LoVo (cell line): Measurements from ENCODE around the gene RRBP1.

Experiments
- DNase-seq: peaks from one replicate; pipeline ENCODE4 v3.0.0-alpha.2; 2016; ENCODE audit warnings: low spot score

The RRBP1 gene

DNA sequence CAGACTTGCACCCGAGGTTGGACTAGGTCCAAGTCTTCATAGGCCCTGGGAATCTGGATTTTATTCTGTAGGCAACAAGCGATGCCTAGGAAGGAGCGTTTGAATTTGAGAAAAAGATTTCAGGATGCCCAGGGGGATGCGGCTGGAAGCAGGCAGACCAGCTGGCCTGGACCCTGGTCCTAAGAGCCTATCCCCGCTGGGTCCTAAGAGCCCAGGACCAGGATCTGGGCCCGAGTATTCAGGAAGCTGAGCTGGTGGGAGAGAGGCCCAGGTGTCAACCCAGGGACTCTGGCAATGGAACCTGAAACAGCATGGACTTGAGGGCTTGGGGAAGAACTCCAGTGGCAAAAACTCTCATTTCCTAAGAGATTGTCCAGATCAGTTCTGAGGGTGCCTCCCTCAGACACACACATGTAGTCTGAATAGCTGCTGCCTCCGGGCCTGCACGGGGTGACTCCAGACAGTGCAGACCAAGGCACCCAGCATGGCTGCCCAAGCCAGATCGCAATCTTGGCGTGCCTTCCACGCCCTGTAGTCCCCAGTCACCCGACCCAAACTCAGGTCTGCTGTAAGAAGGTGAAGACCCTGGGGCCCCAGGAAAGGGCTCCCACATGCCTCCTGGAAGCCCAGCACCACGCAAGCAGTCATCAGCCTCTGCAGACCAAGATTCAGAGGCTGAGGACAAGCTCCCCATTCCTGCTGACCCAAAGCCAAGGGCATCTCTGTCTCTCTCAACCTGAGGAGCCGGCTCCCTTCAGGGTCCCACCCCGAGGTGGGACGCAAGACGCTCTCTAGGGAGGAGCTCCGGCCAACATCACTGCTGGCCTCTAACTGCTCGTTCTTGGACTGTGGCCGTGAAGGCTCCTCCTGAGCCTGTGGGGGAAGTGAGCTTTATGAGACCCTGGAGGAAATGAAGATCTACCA lies 34.4 kb downstream of the RRBP1 start:
- no peak for DNase-seq

DNA sequence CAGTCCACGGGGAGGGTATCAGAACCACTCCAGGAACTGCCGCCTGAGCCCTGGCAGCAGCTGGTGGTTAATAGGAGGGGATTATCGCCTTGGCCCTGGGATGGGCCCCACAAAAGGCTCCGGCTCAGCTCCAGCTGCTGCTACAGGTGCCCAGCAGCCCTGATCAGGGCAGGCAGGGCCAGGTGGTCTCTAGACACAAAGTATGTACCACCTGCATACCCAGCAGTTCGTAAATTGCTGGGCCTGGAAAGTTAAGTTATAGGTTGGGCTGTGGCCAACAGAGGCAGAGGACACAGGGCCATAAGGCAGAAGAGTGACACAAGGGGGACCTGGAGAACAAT lies 35.1 kb downstream of the RRBP1 start:
- DNase-seq, result no peak

DNA sequence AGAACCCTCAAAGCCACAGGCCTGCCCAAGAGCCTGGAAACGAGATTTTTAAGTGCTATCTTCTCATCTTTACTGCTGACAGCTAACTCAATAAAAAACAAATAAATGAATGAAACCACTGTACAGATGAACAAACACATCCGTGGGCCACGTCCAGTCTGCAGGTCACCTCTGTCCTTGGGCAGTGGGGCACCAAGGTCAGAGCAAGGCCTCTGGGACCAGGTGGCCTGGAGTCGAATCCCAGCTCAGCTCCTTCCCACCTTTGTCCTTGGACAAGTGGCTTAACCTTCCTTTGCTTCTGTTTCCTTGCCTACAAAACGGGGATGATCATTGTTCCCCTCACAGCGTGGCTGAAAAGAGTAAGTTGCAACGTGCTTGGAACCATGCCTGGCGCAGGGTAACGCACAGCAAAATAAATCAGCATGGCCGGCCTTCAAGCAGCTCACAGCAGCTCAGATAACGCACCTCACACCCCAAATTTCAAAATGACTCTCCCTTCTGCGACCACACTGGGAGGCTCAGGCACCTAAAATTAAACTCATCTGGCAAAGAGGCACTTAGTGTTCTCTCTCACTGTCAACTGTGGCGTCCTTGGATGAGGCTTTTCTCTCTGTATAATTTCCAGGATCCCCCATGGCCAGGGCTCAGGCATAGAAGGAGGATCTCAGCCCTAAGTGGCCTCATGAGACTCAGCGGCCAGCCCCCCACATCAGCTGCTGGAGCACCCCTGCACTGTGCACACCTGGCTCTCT lies 35.7 kb downstream of the RRBP1 start:
- no peak for DNase-seq

DNA sequence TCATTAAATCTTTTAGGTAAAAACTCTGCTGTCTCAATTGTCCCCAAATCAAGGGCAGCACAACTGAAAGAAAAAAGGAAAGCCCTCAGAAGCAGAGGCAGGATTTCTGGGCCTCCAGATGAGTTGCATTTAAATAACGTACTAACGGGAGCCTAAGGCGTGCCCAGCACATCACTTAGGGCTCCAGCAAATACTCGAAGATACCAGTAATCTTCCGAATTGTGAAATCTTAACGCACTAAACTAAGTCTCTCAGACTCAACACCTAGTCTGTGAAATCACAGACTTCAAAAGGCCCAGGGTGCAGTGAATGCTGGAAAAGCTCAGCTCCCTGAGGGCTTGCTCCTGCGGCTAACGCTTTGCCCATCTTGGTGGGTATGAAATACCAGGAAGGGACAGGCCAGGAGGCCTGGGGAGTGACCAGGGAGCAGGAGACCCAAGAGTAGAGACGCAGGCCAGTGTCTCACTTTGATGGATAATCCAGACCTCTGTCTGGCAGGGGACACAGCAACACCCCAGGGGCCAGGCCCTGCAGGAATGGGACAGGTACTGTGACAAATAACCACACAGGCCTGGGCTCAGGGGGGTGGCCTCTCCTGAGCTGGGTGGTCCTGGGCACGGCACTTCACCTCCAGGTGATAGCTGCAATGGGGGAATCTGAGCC lies 36.4 kb downstream of the RRBP1 start:
- DNase-seq, result no peak

DNA sequence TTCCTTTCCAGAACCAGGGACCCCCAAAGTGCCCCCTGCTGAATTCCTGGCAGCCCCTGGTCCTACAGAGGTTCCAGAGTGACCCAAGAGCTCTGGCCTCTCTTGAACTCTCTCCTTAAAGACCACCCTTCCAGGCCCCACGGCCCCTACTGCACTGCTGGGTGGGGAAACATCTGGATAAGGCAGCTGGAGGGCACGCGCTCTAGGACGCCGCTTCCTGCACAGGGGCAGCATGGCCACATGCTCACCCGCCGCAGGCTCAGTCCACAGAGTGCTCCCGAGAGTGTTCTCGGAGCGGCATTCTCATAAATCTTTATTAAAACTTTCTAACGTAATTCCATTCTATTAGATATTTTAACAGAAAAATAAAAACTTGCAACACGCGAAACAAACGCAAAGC lies 37.0 kb downstream of the RRBP1 start:
- DNase-seq, result no peak

DNA sequence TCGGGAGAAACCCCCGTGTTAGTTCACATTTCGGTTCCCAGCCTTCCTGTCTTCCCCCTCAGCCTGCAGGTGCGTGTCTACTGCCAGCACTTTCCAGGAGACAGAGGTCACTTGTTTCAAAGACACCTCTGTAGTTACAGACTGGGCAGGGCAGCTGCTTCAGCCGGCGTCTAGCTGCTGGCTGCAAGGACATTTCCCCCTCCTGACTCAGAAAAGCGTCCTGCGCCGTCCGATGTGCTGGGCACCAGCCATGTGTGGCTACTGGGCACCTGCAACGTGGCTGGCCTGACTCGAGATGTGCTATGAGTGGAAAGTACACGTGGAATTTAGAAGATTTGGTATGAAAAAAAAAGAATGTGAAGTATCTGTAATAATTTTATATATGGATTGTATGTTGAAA lies 37.6 kb downstream of the RRBP1 start:
- no peak for DNase-seq

DNA sequence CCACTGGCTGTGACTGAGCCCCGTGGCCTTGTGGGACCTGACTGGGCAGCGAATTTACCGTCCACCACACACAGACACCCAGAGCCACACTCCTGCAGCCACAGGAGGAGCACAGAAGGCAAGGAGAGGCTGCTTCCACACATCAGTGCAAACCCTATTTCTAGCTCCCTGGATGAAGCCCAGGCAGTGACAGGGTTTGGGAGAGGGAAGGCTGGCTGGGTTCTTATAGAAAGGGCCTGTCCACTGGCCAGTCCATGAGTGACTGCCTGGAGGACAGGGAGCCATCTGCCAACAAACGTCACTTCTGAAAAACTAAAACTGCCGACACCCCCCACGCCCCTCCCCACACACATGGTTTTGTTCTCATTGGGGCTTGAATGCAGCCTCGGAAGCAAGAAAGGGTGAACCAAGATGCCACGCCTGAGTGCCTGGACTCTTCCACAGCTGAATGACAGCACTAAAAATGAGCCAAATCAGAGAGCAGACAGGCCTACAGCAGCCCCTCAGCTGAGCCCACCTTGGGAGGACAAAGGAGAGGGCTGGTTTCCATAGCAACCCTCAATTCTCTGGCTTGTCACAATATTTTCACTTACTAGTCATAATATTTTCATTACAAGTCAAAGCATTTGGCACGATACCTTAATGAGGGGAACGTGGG lies 38.4 kb downstream of the RRBP1 start:
- no peak for DNase-seq

DNA sequence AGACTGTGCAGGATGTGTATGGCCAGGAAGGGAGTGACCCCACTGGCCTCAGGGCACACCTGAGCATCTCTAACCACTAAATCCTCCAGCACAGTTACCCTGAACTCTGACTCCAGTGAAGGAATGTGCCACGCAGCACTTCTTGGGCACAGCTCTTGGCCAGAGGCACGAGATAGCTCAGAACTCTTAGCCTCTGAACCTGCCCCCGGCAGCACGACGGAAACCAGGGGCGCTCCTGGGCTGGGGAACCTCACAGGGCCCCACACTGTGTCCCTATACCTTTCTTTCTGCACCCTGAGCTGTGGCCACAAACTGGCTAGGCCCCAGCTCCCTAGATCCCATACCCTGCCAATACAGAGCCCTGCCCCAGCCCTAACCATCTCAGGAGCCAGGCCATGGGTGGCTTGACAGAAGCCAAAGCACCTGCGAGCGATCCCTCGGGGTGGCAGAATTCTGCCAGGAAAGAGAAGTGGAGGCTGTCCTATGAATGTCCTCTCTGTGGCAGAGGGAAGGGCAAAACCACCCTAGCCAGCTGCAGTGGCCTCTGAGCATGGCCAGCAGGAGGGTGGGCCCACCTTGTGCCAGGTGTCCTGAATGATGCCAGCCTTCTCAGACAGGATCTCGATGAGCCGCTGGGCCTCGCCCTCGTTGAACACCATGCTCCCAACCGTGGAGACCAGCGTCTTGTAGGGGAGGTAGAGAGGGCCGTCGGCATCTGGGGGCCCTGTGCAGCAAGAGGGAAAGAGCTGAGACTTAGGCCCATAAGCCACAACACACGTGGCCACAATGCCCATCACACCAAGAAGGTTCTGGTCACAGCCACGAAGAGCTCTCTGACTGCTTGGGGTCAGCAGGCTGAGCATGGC lies 39.4 kb downstream of the RRBP1 start:
- DNase-seq, result no peak

DNA sequence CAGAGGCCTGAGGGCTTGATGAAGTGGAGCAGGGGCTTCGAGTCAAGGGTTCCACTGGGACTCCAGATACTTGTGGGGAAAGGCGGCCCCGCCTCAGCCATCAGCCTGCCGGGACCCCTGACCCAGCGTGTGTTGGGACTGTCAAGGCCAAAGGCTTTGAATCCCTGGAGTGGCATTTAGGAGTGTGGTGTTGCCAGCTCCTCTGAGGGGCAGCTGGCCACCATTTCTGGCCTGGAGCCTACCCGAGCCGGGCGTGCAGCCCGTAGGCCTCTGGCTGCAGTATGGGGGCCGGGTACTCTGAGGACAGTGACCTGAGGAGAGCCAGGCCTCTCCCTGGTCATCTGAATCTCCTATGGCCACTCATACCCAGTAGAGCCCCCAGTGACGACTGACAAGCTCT lies 40.0 kb downstream of the RRBP1 start:
- DNase-seq, result no peak

DNA sequence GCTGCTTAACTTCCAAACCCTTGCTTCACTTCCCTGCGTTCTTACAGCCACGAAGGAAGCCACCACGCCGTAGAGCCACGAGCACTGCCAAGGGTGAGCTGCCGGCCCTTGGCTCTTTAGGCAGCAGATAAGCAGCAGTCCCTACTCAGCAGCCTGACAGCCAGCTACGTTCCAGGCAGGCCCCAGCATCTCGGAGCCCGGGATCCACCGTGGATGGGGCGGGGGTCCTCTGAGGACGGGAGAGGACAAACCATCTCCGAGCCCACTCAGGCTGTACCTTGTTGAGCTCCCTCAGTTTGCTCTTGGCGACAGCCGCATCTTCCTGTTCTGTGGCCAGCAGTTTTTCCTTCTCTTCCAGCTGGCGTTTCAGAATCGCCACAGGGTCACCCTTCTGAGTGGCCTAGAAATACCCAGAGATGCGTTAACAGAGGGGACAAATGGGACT lies 40.5 kb downstream of the RRBP1 start:
- no peak for DNase-seq

DNA sequence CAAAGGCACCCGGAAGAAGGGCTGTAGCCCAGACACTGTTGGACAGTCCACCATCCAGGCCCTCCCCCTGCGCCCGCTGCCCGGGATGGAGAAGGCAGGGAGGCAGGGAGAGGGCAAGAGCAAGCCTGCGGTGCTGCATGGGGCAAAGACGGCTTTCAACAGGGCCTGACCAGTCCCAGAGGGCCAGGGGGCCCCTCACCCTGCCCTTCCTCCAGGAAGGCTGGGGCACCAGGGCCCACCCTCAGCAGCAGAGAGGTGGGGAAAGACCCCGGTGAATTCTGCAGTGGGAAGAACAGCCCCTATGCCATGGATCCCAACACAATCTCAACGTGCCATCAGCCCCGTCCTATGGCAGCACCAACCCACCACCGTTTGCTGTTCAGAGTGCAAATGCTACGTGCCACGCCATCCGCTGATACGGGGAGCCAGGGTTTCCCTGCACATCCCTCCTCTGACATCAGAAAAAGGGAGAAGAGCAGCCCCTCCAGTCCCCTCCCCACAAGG lies 41.1 kb downstream of the RRBP1 start:
- DNase-seq, result no peak

DNA sequence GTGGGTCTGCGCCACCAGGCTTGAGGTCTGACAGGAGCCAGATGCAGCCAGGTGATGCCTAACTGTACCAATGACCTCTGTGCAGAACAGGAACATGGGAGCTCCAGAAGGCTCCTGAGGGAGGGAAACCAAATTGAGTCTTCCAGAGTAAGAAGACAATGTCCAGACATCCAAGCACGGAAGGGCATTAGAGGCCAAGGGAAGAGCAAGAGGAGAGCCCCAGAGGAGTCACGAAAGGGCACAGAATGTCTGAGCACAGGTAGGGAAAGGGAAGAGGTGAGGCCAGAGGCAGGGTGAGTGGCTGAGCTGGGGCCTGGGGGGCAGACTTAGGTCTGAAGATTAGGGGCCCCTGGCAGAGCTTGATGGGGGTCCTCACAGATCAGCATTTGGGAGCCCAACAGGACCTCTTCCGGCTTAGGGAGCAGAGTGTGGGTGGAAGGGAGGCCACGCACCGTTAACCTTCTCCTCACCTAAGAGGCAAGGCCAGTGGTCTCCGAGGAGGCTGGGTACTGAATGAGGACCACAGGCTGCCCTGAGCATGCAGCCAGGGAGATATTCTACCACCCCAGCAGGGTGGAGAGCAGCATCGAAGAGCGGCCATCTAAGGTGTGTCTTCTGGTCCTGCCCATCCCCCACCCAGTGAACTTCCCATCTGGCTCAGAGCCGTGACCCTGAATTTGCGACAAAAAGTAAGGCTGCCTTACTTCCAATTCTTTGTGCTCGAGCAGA lies 41.7 kb downstream of the RRBP1 start:
- no peak for DNase-seq

DNA sequence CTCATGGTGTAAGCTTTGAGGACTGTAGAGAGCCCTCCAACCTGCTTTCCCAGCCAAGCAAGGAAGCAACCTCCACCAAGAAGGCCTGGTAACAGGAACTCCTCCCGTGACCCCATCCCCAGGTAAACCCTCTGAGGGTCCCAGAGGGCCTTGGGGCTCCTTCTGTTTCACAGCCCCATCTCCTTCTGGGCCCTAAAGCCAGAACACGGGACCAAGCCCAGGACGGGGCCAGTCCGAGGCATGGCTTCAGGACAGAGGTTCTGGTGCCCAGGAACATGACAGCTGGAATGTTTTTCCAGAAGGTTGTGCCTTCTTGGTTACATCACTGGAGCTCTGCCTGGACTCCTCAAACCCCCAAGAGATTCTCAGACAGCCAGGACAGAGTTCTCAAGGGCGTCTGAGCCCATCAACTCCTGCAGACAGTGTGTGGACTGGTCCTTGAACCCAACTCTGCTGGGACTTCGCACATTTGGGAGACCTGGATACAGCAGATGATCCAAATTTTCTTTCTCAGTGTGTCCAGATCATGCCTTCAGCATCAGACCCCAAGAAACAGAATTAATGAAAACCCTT lies 43.1 kb downstream of the RRBP1 start:
- no peak for DNase-seq

DNA sequence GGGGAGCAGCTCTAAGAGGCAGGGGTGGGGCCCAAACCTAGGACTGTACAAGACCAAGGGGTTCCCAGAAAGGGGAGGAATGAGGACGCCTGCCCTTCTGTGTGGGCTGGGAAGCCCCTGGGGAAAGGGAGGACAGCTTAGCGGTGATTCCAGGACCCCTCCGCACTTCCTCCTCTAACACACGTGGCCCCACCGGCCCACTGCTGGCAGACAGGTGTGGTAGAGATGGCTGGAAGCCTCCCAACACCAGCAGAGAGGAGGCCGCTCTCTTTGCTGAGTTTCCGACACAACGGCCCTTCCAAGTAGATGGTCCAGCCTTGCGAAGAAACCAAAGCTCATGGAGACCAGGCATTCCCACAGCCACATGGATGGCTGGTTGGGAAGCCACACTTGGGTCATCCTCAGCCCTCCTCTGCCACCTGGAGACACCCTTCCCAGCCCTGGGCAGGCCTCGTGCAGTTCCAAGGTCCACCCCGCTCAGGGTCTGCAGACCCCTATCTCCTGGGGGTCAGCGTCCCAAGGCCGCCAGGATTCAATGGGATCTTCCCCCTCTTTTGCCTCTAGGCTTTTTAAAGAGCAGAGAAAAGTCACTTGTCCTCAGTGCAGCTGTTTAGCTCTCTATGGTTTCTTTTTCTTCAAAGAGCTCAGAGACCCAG lies 43.9 kb downstream of the RRBP1 start:
- no peak for DNase-seq

DNA sequence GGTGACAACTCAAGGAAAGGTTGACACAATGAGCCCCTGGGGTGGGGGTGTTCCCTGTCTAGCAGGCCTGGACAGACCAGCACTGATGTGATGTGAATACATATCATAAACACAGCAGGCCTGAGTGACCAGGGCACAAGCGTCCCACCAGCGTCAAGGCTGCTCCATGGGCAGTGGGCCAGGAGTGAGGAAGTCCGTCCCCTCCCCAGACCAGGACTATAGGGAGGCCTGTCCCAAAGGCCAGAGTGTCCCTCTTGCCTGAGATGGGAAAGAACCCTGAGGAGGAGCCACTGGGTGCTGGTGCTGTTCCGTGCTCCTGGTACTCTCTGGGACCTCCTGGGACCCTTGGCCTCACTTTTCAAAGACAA lies 44.6 kb downstream of the RRBP1 start:
- no peak for DNase-seq

DNA sequence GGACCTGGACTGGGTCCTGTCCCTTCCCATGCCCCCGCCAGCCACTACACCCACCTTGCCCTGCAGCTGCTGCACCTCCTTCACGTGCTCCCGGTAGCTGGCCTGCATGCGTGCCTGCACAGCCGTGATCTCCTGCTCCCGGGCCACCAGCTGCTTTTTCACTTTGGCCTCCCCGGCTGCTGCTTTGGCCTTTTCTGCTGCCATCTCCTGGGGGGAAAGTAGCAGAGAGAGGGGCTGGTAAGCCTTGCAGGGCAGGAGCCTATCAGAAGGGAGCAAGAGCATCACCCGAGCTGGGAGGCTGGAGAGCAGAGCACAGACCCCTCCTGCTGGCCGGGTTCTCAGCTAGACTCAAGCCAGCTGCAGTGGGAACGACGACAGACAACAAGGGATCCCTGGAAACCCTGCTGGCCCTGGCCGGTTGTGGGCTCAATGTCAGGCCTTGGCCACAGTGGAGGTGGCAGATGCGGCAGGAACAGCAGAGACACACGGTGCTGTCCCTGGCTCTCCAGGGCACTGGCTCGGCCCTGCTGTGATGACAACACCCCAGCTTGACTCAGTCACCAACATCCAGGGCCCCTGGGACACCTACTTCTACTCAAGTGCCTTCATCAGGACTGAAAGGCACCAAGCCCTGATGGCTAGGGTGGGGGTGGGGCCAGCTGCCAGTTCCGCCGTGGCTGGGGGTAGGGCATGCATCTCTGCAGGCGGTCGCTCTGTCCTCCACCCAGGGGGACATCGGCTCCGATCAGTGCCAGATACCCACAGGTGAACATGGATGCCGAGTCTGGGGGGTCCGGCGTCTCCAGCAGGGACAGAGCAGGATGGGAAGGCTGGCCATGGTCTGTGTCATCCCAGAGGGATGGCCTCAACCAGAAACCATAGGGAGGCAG lies 45.3 kb downstream of the RRBP1 start:
- no peak for DNase-seq

DNA sequence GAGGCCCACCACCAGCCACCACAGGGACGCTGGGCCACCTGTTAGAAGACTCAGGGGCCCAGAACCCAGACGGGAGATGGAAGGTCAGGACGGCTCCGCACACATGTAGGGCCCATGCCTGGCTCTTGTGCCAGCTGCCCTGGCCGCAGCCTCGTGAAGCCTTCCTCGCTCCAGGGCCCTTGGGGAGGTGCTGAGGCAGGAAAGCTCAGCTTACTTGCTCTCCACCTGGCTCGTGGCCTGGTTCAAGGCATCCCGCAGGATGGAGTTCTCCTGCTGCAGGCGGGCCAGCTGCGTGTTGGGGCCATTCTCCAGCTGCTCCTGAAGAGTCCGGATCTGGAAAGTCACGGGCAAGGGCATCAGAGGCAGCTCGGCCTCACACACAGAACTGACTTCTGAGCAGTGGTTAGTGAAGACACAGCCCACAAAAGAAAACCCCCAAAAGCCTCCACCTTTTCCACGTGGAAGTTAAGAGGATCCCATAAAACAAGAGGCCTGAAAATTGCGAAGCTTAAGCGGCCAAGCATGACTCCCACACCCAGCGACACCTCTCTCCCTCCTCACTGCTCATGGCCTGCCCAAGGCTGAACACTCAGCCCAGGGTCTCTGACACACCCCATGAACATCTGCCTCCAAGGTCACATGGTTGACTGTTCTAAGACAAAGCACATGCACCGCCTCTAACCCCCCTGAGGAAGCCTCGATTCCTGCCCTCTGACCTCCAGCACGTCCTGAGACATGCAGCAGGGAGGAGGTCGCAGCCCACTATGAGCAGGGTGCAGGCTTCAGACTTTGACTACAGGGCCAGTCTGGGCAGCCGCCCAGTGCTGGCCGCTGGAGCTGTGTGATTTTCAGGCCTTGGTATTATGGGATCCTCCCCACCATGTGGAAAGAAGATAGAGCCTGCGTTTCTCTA lies 46.5 kb downstream of the RRBP1 start:
- no peak for DNase-seq
